HG03575 (cell line): Measurements from ENCODE around the gene FHOD3.

Experiments used
- ATAC-seq: cut with Tn5 transposase; IDR thresholded peaks from one replicate; pipeline ENCODE4 v1.9.1; 2021; ENCODE audit not compliant: unreplicated experiment, insufficient number of reproducible peaks, low FRiP score; ENCODE audit errors: extremely low read depth

Gene FHOD3

GRCh38 chr18:36648803-36649202 is 351.3 kb downstream of the FHOD3 start:
- no peak for ATAC-seq

- ATAC-seq: no peak
Observed at GRCh38 chr18:36649205-36649604, 351.7 kb downstream of the FHOD3 start.

GRCh38 chr18:36650266-36650665 is 352.8 kb downstream of the FHOD3 start:
- no peak for ATAC-seq

GRCh38 chr18:36650906-36651305 is 353.4 kb downstream of the FHOD3 start:
- ATAC-seq: no peak

DNA sequence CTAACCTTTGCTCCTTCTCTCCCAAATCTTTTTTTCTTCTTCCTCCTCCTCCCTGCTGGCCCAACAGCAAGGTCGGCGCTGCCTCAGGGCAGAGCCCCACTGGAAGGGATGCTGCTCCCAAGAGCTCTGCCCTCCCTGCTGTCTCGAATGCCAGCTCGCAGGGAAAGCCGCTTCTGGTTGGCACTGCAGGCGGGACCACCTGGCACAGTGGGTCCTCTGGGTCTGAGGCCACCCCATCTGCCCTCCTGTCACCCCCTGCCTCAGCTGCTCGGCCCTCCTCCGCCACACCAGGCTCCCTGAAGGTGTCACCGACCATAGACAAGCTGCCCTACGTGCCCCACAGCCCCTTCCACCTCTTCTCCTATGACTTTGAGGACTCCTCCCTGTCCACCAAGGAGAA is 355.0 kb downstream of the FHOD3 start:
- no peak for ATAC-seq

DNA sequence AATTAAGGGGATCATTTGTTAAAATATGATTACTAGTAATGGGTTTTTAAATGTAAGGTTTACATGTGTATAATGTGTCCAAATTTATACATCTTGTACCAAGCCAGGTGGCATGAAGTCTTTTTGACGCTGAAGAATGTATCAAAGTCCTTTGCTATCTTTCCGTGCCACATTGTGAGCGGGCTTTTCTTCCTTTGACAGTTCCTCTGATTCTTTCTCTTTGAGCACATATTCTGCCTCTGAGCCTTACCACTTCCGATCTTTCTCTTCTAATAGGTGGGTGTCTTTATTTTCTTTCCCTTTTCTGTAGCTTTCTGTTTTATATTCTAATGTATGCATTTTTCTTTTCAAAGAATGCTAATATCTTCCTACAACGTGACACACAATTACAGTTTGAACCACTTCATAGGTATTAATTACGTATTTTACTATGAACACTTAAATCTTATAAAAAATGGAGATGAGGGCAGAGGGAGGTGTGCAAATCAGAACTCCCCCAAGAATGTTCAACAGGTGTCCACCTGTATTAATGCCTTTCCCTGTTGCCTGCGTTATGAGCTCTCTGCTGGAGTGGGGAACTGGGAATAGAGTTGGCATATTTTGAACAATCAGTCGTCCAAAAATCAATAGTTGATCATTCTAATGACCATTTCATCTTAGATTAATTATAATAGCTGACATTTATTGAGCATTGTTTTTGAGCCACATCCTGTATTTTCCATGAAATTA is 355.8 kb downstream of the FHOD3 start:
- ATAC-seq: no peak

- ATAC-seq: no peak
Observed at GRCh38 chr18:36653870-36654269, 356.4 kb downstream of the FHOD3 start.

GRCh38 chr18:36655074-36655473 is 357.6 kb downstream of the FHOD3 start:
- ATAC-seq: no peak

- no peak for ATAC-seq
Observed at GRCh38 chr18:36655930-36656329, 358.4 kb downstream of the FHOD3 start.

DNA sequence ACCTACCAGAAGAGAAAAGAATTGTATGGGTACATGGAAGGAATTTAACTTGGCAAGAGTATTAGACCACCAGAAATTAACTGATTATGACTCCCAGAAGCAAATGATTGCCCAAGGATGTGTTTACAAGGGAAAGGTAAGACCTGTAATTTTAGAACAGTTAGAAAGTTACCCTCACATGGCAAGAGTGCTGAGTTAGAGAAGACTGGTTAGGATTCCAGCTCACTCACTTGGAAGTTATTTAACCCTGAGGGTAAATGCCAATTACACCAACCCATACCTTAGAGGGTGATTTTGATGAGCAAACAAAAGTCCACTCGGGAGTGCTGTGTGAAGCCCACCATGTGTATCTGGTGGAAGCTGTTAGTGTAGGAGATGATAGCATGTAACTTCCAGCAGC is 361.1 kb downstream of the FHOD3 start:
- no peak for ATAC-seq

DNA sequence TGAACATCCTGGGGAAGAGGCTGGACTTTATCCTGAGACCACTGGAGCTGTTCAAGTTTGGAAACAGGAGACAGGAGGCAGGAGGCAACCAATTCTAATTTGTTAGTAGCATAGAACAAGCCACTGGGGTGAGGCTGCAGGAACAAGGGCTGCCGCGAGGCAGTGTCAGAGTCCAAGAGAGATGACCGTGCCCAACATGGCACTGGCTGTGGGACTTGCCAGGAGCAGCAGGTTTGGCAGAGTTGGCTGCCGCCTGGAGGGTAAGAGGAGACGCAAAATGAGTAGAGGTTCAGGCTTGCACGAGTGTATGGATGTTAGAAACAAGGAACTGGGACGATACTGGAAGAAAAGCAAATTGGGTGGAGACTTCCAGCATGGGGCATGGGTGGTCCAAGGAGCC is 362.8 kb downstream of the FHOD3 start:
- no peak for ATAC-seq

GRCh38 chr18:36661999-36662398 is 364.5 kb downstream of the FHOD3 start:
- ATAC-seq: no peak

DNA sequence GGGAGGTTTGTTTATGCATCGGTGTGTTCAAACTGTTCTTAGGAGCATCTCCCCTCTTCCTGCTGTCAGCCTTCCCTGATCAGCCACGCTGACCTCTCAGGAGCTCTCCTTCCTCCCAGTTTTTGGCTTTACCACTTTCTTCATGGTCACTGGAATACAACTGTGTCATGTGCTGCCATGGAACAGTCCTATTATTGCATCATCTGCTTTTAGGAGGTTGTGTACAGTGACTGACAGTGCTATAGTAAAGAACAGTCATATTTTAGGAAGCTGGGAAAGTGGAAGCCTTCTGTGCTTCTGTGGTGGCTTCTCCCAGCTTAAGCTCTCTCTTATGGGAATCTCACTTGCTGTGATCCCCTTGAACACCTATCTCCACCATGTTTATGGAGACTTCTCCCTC is 365.8 kb downstream of the FHOD3 start:
- ATAC-seq: no peak

- no peak for ATAC-seq
Observed at GRCh38 chr18:36665952-36666351, 368.4 kb downstream of the FHOD3 start.

DNA sequence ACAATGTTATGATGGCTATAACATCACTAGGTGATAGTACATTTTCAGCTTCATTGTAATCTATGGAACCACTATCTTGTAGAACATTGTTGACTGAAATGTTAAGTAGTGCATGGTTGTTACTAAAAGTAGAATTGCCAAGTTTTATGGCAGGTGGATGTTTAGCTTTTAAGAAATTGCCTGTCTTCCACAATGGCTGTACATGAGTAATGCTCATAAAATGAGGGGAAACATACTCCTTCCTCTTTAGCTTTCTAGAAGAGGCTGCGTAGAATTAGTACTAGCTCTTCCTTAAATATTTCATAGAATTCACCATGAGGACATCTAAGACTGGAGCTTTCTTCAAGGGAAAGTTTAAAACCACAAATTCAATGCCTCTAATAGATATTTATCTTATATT is 370.3 kb downstream of the FHOD3 start:
- ATAC-seq: no peak

GRCh38 chr18:36668349-36668748 is 370.8 kb downstream of the FHOD3 start:
- ATAC-seq: no peak

DNA sequence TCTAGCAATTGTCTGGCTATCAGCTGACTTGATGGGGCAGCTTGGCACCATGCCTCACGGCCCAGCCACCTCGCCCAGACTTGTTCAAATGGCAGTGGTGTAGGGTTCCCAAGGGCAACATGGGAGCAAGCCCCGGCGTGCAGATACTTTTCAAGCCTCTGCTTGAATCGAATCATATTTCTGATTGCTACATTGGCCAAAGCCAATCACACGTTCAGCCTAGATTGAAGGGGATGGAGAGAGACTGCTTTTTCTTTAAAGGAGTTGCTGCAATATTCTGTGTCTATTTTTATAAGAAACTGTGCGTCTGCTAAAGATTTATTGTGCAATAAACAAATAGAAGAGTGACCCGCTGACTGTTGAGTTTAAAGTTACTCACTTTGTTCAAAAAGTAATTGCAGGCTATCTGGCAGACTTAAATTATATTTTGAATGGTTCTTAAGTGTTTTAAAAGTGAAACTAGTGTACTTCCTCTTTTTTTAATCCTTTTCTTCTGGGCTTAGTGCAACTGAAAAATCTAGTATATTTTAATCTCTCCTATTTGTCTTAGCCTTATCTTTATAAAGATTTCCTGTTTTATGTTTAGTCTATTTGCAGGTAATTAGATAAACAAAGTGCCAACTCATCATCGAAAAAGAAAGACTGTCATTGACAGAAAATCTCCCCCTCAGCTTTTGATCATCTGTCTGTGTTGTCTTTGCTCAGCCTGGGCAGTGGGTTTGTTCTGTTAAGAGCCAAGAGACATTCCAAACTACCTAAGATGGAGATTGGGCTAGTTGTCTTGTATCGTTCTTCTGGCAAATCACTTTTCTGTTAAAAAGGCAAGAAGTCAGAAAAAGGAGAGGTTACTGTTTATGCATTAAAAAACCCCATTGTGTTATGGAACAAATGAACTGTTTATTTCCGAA is 375.2 kb downstream of the FHOD3 start:
- ATAC-seq: no peak

- no peak for ATAC-seq
Observed at GRCh38 chr18:36673452-36673851, 375.9 kb downstream of the FHOD3 start.

DNA sequence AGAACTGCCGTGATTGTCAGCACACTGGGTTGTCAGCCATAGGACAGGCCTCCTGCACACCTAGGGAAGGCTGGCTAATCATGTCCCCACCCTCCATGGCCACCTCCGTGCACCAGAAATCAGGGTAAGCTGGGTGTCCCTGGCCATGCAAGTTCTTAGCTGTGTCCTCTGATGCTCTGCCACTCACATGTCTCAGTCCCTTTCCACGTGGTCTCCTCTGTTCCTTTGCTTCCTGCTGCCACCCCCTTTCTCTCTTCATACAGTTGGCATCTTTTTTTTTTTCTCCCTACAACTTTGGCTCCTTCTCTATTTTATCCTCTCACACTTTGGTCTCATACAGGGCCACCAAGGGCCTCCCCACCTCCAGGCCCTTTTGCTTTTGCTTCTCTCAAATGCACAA is 377.6 kb downstream of the FHOD3 start:
- ATAC-seq: no peak

DNA sequence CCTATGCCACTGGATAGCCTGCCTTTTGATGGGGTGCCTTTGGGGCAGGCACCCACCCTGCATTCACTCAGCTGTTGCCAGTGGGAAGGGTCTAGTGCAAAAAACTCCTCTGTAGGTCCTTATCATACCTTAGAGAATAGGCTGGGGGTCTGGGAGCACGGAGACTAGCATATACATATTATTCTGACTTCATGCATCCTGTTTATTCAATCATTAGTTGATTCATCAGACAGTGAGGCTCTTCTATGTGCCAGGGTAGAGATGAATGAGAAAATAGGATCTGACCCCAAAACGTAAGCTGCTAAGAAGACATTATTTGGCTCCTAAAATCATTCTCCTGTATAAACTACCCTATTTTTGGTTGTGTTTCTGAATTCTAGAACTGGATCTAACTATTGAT is 378.0 kb downstream of the FHOD3 start:
- no peak for ATAC-seq
